Common myeloid progenitor, CD34-positive (primary cell): ENCODE measurements around the gene ST3GAL6.
"Not testable (repeated sequence)": the region's sequence is repeated elsewhere in the genome, so short reads cannot be mapped to it uniquely, and the experiment has no call there.

Experiments
- CTCF ChIA-PET: fragments of 350-600 bp; sonication (Branson Sonifier 250); formaldehyde crosslinking; loops from one replicate; lab custom pipeline; 2021; ENCODE audit warnings: antibody characterized with exemption; lab: Charles Lee
- POLR2A ChIA-PET: fragments of 350-600 bp; sonication (Branson Sonifier 250); formaldehyde crosslinking; loops from one replicate; lab custom pipeline; 2021; ENCODE audit warnings: antibody characterized with exemption; lab: Charles Lee
- DNase-seq, 3 donors: peaks; one replicate each; pipeline versions ENCODE4 v3.0.0 to v3.0.0-alpha.2; 2013
- H3K27ac ChIP-seq, 2 experiments: 1 replicate in 1 of 2; 2 replicates in 1 of 2; pipeline ENCODE4 v1.7.0; 2013; ENCODE audit warnings: inconsistent platforms in 2 of 2, low read length in 2 of 2, mild to moderate bottlenecking in 2 of 2, low read depth in 1 of 2, moderate library complexity in 1 of 2; ENCODE audit not compliant: severe bottlenecking in 2 of 2, insufficient read depth in 1 of 2, poor library complexity in 1 of 2
- H3K27me3 ChIP-seq, 5 experiments: replicated peaks in 2 of 5; 1 replicate in 3 of 5; 2 replicates in 2 of 5; pipeline versions ENCODE4 v1.6.1 to v1.7.0; 2013; ENCODE audit warnings: low read length in 4 of 5, mild to moderate bottlenecking in 2 of 5, moderate library complexity in 2 of 5, inconsistent platforms in 1 of 5; ENCODE audit not compliant: insufficient read depth in 5 of 5, control insufficient read depth in 4 of 5
- H3K36me3 ChIP-seq, 4 experiments: 1 replicate in 2 of 4; 2 replicates in 2 of 4; pipeline versions ENCODE4 v1.6.1 to v1.7.0; 2013; ENCODE audit warnings: low read length in 3 of 4, control low read depth in 1 of 4, mild to moderate bottlenecking in 1 of 4; ENCODE audit not compliant: control insufficient read depth in 4 of 4, insufficient read depth in 4 of 4
- H3K4me1 ChIP-seq, 4 experiments: 1 replicate in 3 of 4; 2 replicates in 1 of 4; pipeline versions ENCODE4 v1.6.1 to v1.7.1; 2013; ENCODE audit warnings: low read length in 3 of 4, mild to moderate bottlenecking in 3 of 4, control low read depth in 1 of 4, inconsistent platforms in 1 of 4, moderate library complexity in 1 of 4; ENCODE audit not compliant: control insufficient read depth in 4 of 4, insufficient read depth in 4 of 4; ENCODE audit errors: control extremely low read depth in 1 of 4
- H3K4me3 ChIP-seq, 7 experiments: 1 replicate in 4 of 7; 2 replicates in 3 of 7; pipeline versions ENCODE4 v1.5.1 to v1.7.0; 2013; ENCODE audit warnings: mild to moderate bottlenecking in 7 of 7, low read length in 6 of 7, moderate library complexity in 6 of 7, inconsistent platforms in 2 of 7, low read depth in 2 of 7, control low read depth in 1 of 7; ENCODE audit not compliant: insufficient read depth in 4 of 7, control insufficient read depth in 1 of 7; ENCODE audit errors: extremely low read depth in 1 of 7
- H3K9me3 ChIP-seq, 5 experiments: 1 replicate in 4 of 5; 2 replicates in 1 of 5; pipeline versions ENCODE4 v1.6.1 to v1.7.1; 2013; ENCODE audit warnings: low read length in 4 of 5, mild to moderate bottlenecking in 2 of 5, inconsistent platforms in 1 of 5, low read depth in 1 of 5, moderate library complexity in 1 of 5; ENCODE audit not compliant: control insufficient read depth in 4 of 5, insufficient read depth in 2 of 5; ENCODE audit errors: control extremely low read depth in 1 of 5
- WGBS: methylation state at CpG from one replicate; pipeline ENCODE4 v1.1.5; 2013; ENCODE audit not compliant: insufficient coverage; 5-methylcytosine and 5-hydroxymethylcytosine counted together

The ST3GAL6 gene

DNA sequence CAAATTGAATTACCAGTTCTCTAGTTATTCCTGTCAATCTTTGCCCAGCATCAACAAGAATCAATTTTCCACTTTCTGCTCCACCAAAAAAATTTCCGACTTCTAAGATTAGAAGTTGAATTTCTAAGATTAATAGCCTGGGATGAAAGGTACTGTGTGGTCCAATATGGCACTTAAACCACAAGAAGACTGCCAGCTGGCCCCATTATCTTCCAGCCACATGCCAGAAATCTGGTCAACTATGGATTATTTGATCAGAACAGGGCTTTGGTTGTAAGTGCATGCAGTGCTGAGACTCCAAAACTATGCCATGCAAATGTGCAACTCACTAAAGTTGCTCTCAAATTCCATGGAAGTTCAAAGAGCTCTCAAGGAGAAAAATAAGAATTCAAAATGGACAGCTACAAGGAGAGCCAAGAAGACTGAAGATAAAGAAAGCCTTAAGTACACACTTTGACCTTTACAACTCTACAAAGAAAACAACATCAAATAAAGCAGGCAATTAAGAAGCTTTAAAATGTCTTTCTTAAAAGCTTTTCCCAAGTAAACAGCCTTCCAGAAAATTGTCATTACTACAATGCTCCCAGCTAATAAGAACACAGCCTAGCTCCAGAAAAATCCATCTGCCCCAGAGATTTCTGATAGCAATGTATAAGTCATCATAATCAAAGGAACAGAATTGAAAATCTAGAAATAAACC lies 64.2 kb downstream of the ST3GAL6 start:
- Histone ChIP-seq H3K4me3 (no peak overlapping the region), H3K36me3 (no peaks in the 10 kb centered on the region), H3K9me3 (peaks cover 0 to 7% (median 0%) of the 10 kb centered on the region in 5 experiments), H3K27me3 (no peaks in the 10 kb centered on the region), H3K4me1 (no peaks in the 10 kb centered on the region), H3K27ac (no peak overlapping the region)
- DNase-seq, result no peak
- WGBS, result no CpG with 5 or more reads among the region's 1 CpG
- ChIA-PET CTCF (interaction anchor here (1.1 to 1.5 kb wide), 3 partner anchors 10 to 225 kb away, joined by 3 to 8 read pairs (median 4); no protein-coding TSS in a partner anchor), POLR2A (no interaction called here)

DNA sequence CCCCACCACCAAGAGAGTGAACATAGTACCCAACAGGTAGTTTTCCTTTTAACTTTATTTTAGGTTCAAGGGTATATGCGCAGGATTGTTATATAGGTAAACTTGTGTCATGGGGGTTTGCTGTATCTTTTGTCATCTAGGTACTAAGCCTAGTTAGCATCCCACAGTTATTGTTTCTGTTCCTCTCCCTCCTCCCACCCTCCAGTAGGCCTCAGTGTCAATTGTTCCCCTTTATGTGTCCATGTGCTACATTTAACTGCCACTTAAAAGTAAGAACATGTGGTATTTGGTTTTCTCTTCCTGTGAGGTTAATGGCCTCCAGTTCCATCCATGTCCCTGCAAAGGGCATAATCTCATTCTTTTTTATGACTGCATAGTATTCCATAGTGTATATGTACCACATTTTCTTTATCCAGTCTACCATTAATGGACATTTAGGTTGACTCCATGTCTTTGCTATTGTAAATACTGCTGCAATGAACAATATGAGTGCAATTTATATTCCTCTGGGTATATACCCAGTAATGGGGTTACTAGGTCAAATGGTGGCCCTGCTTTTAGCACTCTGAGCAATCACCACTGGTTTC lies 66.2 kb downstream of the ST3GAL6 start:
- no peaks in the 10 kb centered on the region for H3K36me3 ChIP-seq
- POLR2A ChIA-PET, result no interaction called here
- H3K4me1 ChIP-seq, result no peaks in the 10 kb centered on the region
- no peak overlapping the region for H3K4me3 ChIP-seq
- no CpG with 5 or more reads among the region's 1 CpG for WGBS
- CTCF ChIA-PET, result interaction anchor here (1.4 kb wide), 1 partner anchor 232 kb away, joined by 3 read pairs; no protein-coding TSS in a partner anchor
- H3K9me3 ChIP-seq, result peaks cover 0 to 13% (median 0%) of the 10 kb centered on the region in 5 experiments
- no peaks in the 10 kb centered on the region for H3K27me3 ChIP-seq
- no peak overlapping the region for H3K27ac ChIP-seq
- DNase-seq, result no peak

DNA sequence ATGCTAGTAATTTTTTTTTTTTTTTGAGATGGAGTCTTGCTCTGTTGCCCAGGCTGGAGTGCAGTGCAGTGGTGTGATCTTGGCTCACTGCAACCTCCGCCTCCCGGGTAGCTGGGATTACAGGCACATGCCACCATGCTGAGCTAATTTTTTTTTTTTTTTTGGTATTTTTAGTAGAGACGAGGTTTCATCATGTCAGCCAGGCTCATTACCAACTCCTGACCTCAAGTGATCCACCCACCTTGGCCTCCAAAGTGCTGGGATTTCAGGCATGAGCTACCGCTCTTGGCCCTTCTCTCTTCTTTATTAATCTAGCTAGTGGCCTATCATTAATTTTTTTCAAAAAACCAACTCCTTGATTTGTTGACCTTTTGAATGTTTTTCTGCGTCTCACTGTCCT lies 67.9 kb downstream of the ST3GAL6 start:
- not testable (repeated sequence) for H3K4me3 ChIP-seq, H3K27ac ChIP-seq, H3K27me3 ChIP-seq, H3K4me1 ChIP-seq, H3K36me3 ChIP-seq, DNase-seq
- POLR2A ChIA-PET, result interaction anchor here (0.7 kb wide), 1 partner anchor 9 kb away, joined by 6 read pairs; no protein-coding TSS in a partner anchor
- CTCF ChIA-PET, result interaction anchor here (1.2 kb wide), 1 partner anchor 234 kb away, joined by 3 read pairs; no protein-coding TSS in a partner anchor
- WGBS, result 100% methylated on average over 2 of the region's 5 CpGs
- H3K9me3 ChIP-seq, result peaks cover 0 to 13% (median 0%) of the 10 kb centered on the region in 5 experiments

DNA sequence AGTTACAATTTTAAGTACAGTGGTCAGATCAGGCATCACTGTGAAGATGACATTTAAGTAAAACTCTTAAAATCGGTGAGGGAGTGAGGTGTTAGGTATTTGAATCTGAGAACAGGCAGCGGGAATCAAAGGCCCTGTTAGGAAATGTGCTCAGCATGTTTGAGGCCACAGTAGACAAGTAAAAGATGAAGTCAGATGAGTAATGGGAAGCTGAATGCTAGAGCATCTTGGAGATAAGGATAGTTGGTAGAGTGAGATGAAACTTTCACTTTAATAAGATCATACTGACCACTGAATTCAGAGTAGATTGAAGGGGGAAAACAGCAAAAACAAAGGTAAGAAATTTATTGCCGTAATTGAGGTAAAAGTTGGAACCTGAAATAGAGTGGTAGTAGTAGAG lies 76.7 kb downstream of the ST3GAL6 start:
- CTCF ChIA-PET, result interaction anchor here (0.9 kb wide), 1 partner anchor 13 kb away, joined by 3 read pairs; no protein-coding TSS in a partner anchor
- no peaks in the 10 kb centered on the region for H3K4me1 ChIP-seq
- 95% methylated on average over 3 of the region's 3 CpGs for WGBS
- no peak overlapping the region for H3K4me3 ChIP-seq
- no peak overlapping the region for H3K27ac ChIP-seq
- no peaks in the 10 kb centered on the region for H3K27me3 ChIP-seq
- POLR2A ChIA-PET, result no interaction called here
- H3K36me3 ChIP-seq, result no peaks in the 10 kb centered on the region
- H3K9me3 ChIP-seq, result no peaks in the 10 kb centered on the region
- no peak for DNase-seq

DNA sequence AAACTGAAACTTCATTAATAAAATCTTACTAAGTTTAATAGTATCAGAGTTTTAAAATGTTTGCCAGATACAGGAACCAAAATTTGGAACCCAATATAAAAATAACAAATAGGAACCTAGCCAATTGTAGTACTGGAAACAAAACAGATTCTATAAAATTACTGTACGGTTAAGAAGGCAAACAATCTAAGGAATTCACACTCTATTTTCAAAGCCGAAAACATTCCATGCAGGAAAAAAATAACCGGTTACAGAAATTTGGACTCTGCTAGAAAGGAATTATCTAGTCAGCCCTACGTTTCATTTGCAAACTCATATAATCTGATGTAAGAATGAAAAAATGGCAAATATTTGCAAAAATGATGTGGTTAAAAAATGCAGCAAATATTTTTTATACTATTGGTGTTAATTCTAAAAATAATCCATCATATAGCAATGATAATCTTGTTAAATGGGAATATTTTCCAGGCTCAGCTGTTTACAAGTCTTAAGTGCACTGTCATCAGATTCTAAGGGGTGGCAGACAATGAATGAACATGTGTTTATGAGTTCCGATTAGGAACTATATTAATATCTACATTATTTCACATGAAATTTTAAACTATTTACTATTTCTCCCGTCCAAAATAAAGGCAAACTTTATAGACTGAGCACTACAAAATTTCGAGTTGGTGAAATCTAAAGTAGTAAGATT lies 80.3 kb downstream of the ST3GAL6 start:
- CTCF ChIA-PET, result no interaction called here
- Histone ChIP-seq H3K36me3 (peaks cover 0 to 6% (median 0%) of the 10 kb centered on the region in 4 experiments), H3K4me3 (no peak overlapping the region), H3K27ac (no peak overlapping the region), H3K9me3 (peaks cover 0 to 3% (median 0%) of the 10 kb centered on the region in 5 experiments), H3K27me3 (no peaks in the 10 kb centered on the region), H3K4me1 (no peaks in the 10 kb centered on the region)
- no peak for DNase-seq
- WGBS, result 100% methylated on average over 4 of the region's 7 CpGs
- POLR2A ChIA-PET, result no interaction called here
